HAP-1 (cell line): Measurements from ENCODE around the gene PSIP1.
"Not testable (repeated sequence)": the region's sequence is repeated elsewhere in the genome, so short reads cannot be mapped to it uniquely, and the experiment has no call there.

Experiments
- DNase-seq, 2 experiments: peaks; one replicate each; pipeline ENCODE4 v3.0.0-alpha.2; 2016 to 2020; ENCODE audit warnings: low spot score in 2 of 2
- H3K27me3 ChIP-seq: fragments of 250-450 bp; sonication (Bioruptor Pico); 2 replicates; pipeline ENCODE4 v1.5.1; 2020; ENCODE audit warnings: low read depth, mild to moderate bottlenecking, moderate library complexity
- H3K36me3 ChIP-seq: fragments of 250-450 bp; sonication (Bioruptor Pico); replicated peaks from 2 replicates; pipeline ENCODE4 v1.5.1; 2020; ENCODE audit warnings: mild to moderate bottlenecking
- H3K4me1 ChIP-seq: fragments of 250-450 bp; sonication (Bioruptor Pico); 2 replicates; pipeline ENCODE4 v1.5.1; 2020; ENCODE audit warnings: mild to moderate bottlenecking
- H3K4me3 ChIP-seq: fragments of 250-450 bp; sonication (Bioruptor Pico); 2 replicates; pipeline ENCODE4 v1.5.1; 2020; ENCODE audit warnings: mild to moderate bottlenecking, moderate library complexity
- H3K9me3 ChIP-seq: fragments of 250-450 bp; sonication (Bioruptor Pico); 2 replicates; pipeline ENCODE4 v1.5.1; 2020; ENCODE audit warnings: mild to moderate bottlenecking, moderate library complexity
- in situ Hi-C: fragments of 300-500 bp; cut with MboI; formaldehyde crosslinking; loops from 3 replicates; pipeline ENCODE4 v1.14.3; 2020; ENCODE audit warnings: low sequenced_read_pairs, inconsistent platforms, mixed read lengths

PSIP1 gene

DNA sequence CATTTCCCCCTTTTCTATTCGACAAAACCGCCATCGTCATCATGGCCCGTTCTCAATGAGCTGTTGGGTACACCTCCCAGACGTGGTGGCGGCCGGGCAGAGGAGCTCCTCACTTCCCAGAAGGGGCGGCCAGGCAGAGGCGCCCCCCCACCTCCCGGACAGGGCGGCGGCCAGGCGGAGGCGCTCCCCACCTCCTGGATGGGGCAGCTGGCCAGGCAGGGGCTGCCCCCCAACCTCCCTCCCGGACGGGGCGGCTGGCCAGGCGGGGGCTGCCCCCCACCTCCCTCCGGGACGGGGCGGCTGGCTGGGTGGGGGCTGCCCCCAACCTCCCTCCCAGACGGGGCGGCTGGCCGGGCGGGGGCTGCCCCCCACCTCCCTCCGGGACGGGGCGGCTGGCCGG, 68.9 kb downstream of the PSIP1 start:
- H3K27me3 ChIP-seq, DNase-seq, in situ Hi-C loops, H3K4me3 ChIP-seq, H3K9me3 ChIP-seq, H3K4me1 ChIP-seq: not testable (repeated sequence)
- H3K36me3 ChIP-seq: peaks cover 61% of the 10 kb centered on the region

DNA sequence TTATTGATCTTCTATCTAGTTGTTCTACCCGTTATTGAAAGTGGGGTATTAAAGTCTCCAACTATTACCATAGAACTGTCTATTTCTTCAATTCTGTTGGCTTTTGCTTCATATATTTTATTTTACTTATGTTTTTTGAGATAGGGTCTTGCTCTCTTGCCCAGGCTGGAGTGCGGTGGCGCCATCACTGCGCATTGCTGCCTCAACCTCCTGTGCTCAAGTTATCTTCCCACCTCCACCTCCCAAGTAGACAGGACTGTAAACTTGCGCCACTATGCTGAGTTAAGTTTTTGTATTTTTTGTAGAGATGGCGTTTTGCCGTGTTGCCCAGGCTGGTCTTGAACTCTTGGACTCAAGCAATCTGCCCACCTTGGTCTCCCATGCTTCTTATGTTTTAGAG, 71.9 kb downstream of the PSIP1 start:
- H3K4me3 ChIP-seq: no peak overlapping the region
- peaks cover 51% of the 10 kb centered on the region for H3K36me3 ChIP-seq
- no peaks in the 10 kb centered on the region for H3K9me3 ChIP-seq
- H3K4me1 ChIP-seq: no peaks in the 10 kb centered on the region; the same call in 1 of the 2 replicates
- H3K27me3 ChIP-seq: no peaks in the 10 kb centered on the region
- DNase-seq: no peak
- in situ Hi-C loops: no loop called here

DNA sequence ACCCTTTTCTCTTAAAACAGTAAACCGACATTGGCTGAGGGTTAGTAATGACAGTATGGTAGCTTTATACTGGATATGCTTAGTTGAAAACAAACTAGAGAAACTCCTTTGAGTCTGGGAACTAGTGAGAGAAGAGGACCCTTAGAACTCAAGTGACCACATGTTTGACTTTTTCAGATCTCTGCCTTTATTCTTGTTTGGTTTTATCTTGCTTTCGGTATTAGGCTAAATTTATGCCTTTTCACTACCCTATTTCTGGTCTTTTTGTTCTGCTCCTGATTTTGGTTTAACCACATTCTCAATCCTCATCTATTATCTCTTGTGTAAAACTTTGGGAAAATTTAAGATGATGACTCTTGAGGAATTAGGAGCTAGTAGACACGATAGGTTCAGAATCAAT, 77.1 kb downstream of the PSIP1 start:
- Histone ChIP-seq H3K36me3 (peaks cover 39% of the 10 kb centered on the region), H3K27me3 (no peaks in the 10 kb centered on the region), H3K9me3 (no peaks in the 10 kb centered on the region), H3K4me3 (no peak overlapping the region), H3K4me1 (peaks cover 10% of the 10 kb centered on the region)
- in situ Hi-C loops: no loop called here
- no peak for DNase-seq

DNA sequence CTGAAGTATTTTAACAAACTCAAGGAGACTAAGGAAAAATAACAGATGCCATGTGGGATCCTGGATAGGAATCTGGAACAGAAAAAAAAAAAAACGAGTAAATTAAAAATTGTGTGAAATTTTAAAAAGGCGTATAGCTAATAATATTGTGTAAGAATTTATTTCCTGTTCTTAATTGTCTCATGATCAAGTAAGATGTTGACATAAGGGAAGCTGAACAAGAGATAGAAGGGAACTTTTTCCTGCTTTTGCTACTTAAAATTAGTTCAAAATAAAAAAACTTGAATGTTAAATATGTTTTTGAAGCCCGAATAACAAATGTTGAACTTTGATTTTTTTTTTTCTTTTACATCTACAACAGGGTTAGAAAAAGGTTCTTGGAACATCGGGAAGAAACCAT, 77.6 kb downstream of the PSIP1 start:
- no peaks in the 10 kb centered on the region for H3K9me3 ChIP-seq
- in situ Hi-C loops: no loop called here
- no peak for DNase-seq
- peaks cover 10% of the 10 kb centered on the region for H3K4me1 ChIP-seq
- H3K4me3 ChIP-seq: no peak overlapping the region
- no peaks in the 10 kb centered on the region for H3K27me3 ChIP-seq
- H3K36me3 ChIP-seq: peaks cover 34% of the 10 kb centered on the region

DNA sequence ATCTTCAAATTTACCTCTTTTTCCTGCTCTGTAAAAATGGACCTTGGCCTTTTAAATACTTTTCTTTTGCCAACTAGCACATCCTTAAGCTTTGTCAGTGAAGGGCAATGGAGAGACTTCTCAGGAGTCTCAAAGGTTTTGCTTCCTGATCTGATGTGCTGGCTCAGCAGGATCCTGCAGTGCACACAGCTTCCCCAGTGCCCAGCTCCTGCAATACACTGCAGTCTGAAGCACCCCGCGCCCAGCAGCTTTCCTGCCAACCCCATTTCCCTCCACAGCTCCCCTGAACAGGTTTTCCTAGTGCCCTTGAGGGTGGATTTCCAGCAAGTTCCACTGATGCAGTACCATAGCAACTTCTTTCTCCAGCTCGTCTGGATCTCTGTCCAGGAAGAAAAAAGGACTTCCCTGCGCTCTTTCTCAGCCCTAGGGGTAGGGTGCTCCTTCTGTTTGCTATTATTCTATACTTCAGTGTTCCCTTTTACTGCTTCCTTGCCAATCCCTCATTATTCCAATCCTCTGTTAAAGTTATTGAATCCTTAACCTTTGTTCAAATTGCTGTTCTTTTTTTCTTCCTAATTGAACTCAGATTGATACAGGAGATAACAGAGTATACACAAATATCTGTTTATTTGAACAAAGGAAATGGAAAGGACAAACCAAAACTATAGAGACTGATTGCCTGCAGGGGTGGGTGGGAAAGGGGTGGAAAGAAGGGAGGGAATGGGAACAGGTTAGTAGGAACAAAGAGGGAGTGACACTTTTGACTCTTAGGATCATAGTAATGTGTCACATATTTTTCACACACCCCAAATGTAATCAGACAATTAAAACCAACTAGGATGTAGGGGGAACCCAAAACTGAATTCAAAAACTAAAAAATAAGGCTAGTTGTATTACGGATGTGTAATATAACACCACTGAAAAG, 79.6 kb downstream of the PSIP1 start:
- Histone ChIP-seq H3K4me1 (peaks cover 10% of the 10 kb centered on the region), H3K9me3 (0 out of 2 replicates have a peak, but pooled peaks cover 2% of the 10 kb centered on the region), H3K36me3 (peaks cover 39% of the 10 kb centered on the region), H3K27me3 (no peaks in the 10 kb centered on the region), H3K4me3 (no peak overlapping the region)
- in situ Hi-C loops: no loop called here
- DNase-seq: peak; percentile 45 to 62

DNA sequence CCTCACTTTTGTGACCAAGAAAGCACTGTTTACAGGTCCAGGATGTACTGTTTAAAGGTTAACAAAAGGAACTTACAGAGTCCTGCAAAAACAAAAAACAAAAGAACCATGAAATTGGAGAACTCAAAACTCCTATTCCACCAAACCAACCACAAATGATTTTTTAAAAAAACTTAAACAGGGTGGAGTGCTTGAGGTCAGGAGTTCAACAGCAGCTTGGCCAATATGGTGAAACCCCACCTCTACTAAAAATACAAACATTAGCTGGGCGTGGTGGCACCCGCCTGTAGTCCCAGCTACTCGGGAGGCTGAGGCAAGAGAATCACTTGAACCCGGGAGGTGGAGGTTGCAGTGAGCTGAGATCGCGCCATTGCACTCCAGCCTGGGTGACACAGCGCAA, 83.1 kb downstream of the PSIP1 start:
- Histone ChIP-seq H3K4me1 (peaks cover 11% of the 10 kb centered on the region), H3K36me3 (peaks cover 41% of the 10 kb centered on the region)
- H3K27me3 ChIP-seq, DNase-seq, in situ Hi-C loops, H3K4me3 ChIP-seq, H3K9me3 ChIP-seq: not testable (repeated sequence)

DNA sequence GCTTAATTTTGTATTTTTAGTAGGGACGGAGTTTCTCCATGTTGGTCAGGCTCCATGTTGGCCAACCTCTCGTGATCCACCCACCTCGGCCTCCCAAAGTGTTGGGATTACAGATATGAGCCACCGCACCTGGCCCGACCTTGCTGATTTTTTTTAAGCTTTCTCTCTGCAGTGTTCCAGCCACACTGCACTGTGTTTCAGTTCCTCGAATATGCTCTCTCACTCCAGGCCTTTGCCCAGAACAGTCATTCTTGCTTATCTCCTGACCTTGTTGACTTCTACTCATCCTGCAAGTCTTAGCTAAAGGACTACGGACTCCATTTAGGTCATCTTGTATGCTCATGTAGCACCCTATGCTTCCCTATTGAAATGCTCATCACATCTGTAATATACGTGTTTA, 84.8 kb downstream of the PSIP1 start:
- 0 out of 2 replicates have a peak, but pooled peaks cover 2% of the 10 kb centered on the region for H3K9me3 ChIP-seq
- in situ Hi-C loops: no loop called here
- H3K4me1 ChIP-seq: peaks cover 15% of the 10 kb centered on the region
- no peaks in the 10 kb centered on the region for H3K27me3 ChIP-seq
- H3K4me3 ChIP-seq: no peak overlapping the region
- no peak for DNase-seq
- peaks cover 41% of the 10 kb centered on the region for H3K36me3 ChIP-seq

DNA sequence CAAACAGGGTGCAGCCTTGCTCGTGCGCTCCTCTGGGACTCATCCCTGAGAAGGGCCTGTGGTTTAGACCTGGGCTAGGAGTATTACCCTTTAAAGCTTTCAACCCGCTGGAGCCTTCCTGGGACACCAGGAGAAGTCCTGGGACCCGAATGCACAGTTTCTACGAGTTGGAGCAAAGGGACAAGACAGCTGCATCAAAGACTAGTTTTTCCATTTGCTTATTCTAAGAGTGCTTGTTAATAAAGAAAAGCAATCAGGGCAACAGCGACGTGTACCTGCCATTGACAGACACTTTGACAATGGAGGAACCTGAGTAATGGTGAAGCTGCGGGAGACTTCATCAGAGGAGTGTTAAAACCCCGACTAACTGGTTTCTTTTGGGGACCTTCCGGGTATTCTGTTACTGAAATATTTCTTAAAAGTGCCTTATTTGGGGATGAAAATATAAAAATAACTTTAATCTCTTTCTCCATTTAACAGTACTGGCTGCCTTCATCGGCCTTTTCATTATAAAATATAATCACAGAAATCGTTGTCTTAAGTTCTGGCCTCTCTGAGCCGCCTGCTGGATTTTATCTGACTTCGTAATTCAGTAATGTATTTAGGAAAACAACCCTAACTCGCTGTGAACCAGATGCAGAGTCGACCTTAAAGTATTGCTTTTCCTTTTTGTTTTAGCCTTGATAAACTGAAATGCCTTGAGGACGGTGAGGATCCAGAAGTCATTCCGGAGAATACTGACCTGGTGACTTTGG, 87.4 kb downstream of the PSIP1 start:
- DNase-seq: no peak
- in situ Hi-C loops: no loop called here
- Histone ChIP-seq H3K9me3 (0 out of 2 replicates have a peak, but pooled peaks cover 2% of the 10 kb centered on the region), H3K27me3 (no peaks in the 10 kb centered on the region), H3K4me1 (peaks cover 8% of the 10 kb centered on the region), H3K36me3 (peaks cover 37% of the 10 kb centered on the region), H3K4me3 (peak overlapping the region; percentile 95)

DNA sequence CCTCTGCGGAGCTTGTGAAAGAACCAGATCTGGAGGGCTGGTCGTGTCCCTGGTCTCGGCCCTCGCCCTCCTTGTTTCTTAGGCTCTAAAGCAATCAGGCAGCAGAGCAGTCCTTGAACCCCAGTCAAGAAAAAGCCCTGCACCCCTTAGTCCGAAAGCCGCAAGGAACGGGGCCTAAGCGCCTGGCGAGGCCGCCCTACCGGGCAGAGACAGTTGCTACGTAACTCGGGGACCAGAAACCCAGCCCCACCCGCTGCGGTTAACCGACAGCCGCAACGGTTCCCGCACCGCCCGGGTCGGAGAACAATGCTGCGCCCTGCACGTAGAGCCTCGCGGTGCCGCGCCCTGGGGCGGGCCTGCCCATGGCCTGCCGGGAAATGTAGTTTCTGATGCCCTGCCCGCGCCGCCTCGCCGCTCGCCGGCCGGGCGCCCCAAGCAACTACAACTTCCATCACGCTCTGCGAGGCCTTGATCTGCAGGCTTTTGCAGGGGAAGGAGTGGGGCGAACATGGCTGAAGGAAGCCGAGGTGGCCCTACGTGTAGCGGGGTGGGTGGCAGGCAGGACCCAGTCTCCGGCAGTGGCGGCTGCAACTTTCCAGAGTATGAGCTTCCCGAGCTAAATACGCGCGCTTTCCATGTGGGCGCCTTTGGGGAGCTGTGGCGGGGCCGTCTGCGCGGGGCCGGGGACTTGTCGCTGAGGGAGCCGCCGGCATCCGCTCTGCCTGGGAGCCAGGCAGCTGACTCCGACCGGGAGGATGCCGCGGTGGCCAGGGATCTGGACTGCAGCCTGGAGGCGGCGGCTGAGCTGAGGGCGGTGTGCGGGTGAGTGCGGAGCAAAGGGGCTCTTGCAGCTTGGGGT, 88.2 kb downstream of the PSIP1 start, which contains the start of gene SNAPC3:
SNAPC3 (plus strand) TSS at position 505 of the 859 bp plus-strand sequence; CDS start at position 509, 4 bp downstream.
- DNase-seq: peak; percentile 94 to 95
- Histone ChIP-seq H3K4me1 (peaks cover 11% of the 10 kb centered on the region), H3K9me3 (0 out of 2 replicates have a peak, but pooled peaks cover 2% of the 10 kb centered on the region), H3K36me3 (peaks cover 36% of the 10 kb centered on the region), H3K27me3 (no peaks in the 10 kb centered on the region), H3K4me3 (peak within 1 kb of the TSS; percentile 95)
- in situ Hi-C loops: no loop called here

DNA sequence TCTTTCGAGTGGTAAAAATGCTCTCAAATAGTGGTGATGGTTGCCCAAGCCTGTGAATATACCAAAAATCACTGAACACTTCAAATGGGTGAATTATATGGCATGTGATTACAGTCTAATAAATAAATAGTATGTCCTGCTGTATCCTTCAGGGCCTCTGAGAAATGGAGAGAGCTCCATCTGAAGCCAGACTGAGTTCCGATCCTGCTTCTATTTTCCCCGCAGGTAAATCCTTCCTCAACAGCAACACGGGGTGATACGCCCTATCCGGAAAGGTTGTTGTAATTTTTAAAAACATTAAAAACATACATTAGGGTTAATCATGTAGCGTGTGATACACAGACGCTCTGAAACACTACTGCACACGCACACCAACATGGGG, 88.8 kb downstream of the PSIP1 start:
- peak overlapping the region; percentile 95 for H3K4me3 ChIP-seq

DNA sequence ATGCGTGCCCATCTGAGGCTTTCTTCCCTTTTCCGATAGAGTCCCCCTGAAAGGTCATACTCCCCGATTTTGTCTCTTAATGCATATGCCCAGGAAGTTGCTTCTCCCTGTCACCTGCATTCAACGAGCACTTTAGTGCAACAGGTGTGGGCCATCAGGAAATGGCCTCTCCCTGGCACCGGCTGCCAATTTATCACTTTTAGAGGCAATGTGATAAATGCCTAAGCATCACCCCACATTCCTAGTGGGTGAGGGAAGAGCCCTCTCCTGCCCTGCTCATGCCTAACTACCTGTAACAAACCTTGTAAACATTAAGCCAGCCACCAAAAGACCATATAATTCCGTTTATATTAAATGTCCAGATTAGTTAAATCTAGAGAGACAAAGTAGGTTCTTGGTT, 89.2 kb downstream of the PSIP1 start:
- H3K27me3 ChIP-seq: no peaks in the 10 kb centered on the region
- peaks cover 25% of the 10 kb centered on the region for H3K36me3 ChIP-seq
- peaks cover 16% of the 10 kb centered on the region for H3K4me1 ChIP-seq
- DNase-seq: no peak
- in situ Hi-C loops: no loop called here
- no peaks in the 10 kb centered on the region for H3K9me3 ChIP-seq
- H3K4me3 ChIP-seq: no peak overlapping the region

More for the DNA sequence above, 88.8 kb downstream of the PSIP1 start:
- peaks cover 30% of the 10 kb centered on the region for H3K36me3 ChIP-seq
- H3K27me3 ChIP-seq: no peaks in the 10 kb centered on the region
- peaks cover 16% of the 10 kb centered on the region for H3K4me1 ChIP-seq
- DNase-seq: no peak
- H3K9me3 ChIP-seq: 0 out of 2 replicates have a peak, but pooled peaks cover 2% of the 10 kb centered on the region
- in situ Hi-C loops: no loop called here

DNA sequence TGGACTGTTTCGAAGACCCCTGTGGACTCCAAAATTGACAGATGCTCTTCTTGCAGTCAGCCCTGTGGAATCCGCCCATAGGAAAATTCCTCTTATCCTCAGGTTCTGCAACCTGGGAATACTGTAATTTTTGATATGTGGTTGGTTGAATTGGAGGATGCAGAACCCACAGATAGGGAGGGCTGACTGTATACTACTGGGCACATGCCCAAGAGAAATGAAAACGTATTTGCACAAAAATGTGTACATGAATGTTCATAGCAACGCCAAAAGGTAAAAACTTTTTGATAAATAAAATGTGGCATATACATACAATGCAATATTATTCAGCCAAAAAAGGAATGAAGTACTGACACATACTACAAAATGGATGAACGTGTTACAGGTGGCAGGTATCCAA, 90.0 kb downstream of the PSIP1 start:
- H3K27me3 ChIP-seq: no peaks in the 10 kb centered on the region
- no peak for DNase-seq
- in situ Hi-C loops: no loop called here
- H3K9me3 ChIP-seq: no peaks in the 10 kb centered on the region
- H3K4me3 ChIP-seq: no peak overlapping the region
- H3K36me3 ChIP-seq: peaks cover 18% of the 10 kb centered on the region
- H3K4me1 ChIP-seq: peaks cover 16% of the 10 kb centered on the region

DNA sequence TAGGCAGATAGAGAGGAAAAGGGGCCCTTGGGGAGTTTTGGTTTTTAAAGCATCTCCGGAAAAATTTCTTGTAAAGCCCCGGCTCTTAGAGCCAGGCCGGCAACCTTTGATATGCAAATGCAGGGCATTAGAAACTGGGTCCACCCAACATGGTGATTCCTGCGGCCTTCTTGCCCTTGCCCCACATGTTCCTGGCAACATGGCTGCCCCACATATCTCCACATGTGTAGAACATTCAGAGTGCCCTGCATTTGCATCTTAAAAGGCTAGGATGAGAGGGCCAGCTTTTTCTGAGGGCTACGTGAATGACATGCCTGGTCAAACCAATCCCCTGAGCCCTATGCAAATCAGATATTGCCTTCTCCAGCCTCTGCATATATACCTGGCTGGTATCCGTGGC, 93.1 kb downstream of the PSIP1 start:
- DNase-seq: peak; percentile 28 to 62
- no peak overlapping the region for H3K4me3 ChIP-seq
- no peaks in the 10 kb centered on the region for H3K27me3 ChIP-seq
- H3K9me3 ChIP-seq: no peaks in the 10 kb centered on the region
- in situ Hi-C loops: no loop called here
- H3K36me3 ChIP-seq: no peaks in the 10 kb centered on the region
- H3K4me1 ChIP-seq: peaks cover 14% of the 10 kb centered on the region
